ENCODE measurements around the gene MCC. TPM values are rescaled to one million over a fixed set of nuclear protein-coding genes. Genes with fewer than 3 reads are reported as not detected.

The MCC gene
- total RNA-seq, 1 experiment from 2014 or later = 23.5 TPM

DNA sequence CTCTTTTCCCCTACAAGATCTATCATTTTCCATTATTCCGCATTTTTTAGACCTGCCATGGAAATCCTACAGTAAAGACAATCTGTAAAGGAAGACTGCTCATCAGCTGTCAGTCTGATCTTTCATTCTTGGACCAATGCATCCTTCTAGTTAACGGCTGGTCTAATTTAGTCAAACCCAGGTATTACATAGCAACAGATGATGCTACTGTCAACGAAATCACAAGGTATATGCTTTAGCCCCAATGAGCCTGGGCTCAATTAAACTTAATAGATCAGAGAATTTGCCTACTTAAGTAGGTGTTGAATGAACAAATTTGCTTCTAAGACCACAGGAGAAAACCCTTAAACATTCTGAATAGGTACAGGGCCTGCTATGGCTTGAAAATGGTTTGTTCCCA is 260.5 kb downstream of the MCC start:
- no peak overlapping the region for H3K4me3 Mint-ChIP-seq
- no peak for ATAC-seq
- ChIA-PET POLR2A (no interaction called here), CTCF (no interaction called here)
- DNase-seq (ENCODE audit: low spot score) = no peak
- H3K9me3 Mint-ChIP-seq = no peaks in the 10 kb centered on the region
- TF ChIP-seq SOX15 (CRISPR knock-in tag; IDR thresholded peaks at IDR 0.05) (no peak), NR3C1 (CRISPR knock-in tag; conservative IDR thresholded peaks at IDR 0.05; ENCODE audit: low read depth) (no peak), FOXK1 (CRISPR knock-in tag; IDR thresholded peaks at IDR 0.05) (no peak), TEAD1 (CRISPR knock-in tag; IDR thresholded peaks at IDR 0.05) (no peak)
- TF ChIP-seq, protein P1, sequence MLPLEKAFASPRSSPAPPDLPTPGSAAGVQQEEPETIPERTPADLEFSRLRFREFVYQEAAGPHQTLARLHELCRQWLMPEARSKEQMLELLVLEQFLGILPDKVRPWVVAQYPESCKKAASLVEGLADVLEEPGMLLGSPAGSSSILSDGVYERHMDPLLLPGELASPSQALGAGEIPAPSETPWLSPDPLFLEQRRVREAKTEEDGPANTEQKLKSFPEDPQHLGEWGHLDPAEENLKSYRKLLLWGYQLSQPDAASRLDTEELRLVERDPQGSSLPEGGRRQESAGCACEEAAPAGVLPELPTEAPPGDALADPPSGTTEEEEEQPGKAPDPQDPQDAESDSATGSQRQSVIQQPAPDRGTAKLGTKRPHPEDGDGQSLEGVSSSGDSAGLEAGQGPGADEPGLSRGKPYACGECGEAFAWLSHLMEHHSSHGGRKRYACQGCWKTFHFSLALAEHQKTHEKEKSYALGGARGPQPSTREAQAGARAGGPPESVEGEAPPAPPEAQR (CRISPR knock-in tag; IDR thresholded peaks at IDR 0.05) = no peak
- TF ChIP-seq, protein P2, sequence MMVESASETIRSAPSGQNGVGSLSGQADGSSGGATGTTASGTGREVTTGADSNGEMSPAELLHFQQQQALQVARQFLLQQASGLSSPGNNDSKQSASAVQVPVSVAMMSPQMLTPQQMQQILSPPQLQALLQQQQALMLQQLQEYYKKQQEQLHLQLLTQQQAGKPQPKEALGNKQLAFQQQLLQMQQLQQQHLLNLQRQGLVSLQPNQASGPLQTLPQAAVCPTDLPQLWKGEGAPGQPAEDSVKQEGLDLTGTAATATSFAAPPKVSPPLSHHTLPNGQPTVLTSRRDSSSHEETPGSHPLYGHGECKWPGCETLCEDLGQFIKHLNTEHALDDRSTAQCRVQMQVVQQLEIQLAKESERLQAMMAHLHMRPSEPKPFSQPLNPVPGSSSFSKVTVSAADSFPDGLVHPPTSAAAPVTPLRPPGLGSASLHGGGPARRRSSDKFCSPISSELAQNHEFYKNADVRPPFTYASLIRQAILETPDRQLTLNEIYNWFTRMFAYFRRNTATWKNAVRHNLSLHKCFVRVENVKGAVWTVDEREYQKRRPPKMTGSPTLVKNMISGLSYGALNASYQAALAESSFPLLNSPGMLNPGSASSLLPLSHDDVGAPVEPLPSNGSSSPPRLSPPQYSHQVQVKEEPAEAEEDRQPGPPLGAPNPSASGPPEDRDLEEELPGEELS (CRISPR knock-in tag; IDR thresholded peaks at IDR 0.05) = no peak
- TF ChIP-seq, protein P3, sequence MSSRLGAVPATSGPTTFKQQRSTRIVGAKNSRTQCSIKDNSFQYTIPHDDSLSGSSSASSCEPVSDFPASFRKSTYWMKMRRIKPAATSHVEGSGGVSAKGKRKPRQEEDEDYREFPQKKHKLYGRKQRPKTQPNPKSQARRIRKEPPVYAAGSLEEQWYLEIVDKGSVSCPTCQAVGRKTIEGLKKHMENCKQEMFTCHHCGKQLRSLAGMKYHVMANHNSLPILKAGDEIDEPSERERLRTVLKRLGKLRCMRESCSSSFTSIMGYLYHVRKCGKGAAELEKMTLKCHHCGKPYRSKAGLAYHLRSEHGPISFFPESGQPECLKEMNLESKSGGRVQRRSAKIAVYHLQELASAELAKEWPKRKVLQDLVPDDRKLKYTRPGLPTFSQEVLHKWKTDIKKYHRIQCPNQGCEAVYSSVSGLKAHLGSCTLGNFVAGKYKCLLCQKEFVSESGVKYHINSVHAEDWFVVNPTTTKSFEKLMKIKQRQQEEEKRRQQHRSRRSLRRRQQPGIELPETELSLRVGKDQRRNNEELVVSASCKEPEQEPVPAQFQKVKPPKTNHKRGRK (CRISPR knock-in tag; IDR thresholded peaks at IDR 0.05; ENCODE audit: borderline replicate concordance) = no peak
- TF ChIP-seq, protein P4, sequence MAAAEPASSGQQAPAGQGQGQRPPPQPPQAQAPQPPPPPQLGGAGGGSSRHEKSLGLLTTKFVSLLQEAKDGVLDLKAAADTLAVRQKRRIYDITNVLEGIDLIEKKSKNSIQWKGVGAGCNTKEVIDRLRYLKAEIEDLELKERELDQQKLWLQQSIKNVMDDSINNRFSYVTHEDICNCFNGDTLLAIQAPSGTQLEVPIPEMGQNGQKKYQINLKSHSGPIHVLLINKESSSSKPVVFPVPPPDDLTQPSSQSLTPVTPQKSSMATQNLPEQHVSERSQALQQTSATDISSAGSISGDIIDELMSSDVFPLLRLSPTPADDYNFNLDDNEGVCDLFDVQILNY (CRISPR knock-in tag; IDR thresholded peaks at IDR 0.05) = no peak
- peaks cover 64% of the 10 kb centered on the region for H3K4me1 Mint-ChIP-seq
- H3K27ac Mint-ChIP-seq = no peak overlapping the region
- no peaks in the 10 kb centered on the region for H3K27me3 Mint-ChIP-seq (ENCODE audit: low read depth)
- no peaks in the 10 kb centered on the region for H3K36me3 Mint-ChIP-seq

- no peak overlapping the region for H3K4me3 Mint-ChIP-seq
- DNase-seq (ENCODE audit: low spot score) (no peak), ATAC-seq (no peak)
- H3K36me3 Mint-ChIP-seq = peaks cover 7% of the 10 kb centered on the region
- H3K27ac Mint-ChIP-seq = no peak overlapping the region
- H3K4me1 Mint-ChIP-seq = peaks cover 68% of the 10 kb centered on the region
- H3K27me3 Mint-ChIP-seq (ENCODE audit: low read depth) = no peaks in the 10 kb centered on the region
- CTCF ChIA-PET = no interaction called here
- H3K9me3 Mint-ChIP-seq = peaks cover 12% of the 10 kb centered on the region
- POLR2A ChIA-PET = no interaction called here
- TF ChIP-seq KAT7 (CRISPR knock-in tag; IDR thresholded peaks at IDR 0.05; ENCODE audit: borderline replicate concordance) = no peak
- TF ChIP-seq, protein P5, sequence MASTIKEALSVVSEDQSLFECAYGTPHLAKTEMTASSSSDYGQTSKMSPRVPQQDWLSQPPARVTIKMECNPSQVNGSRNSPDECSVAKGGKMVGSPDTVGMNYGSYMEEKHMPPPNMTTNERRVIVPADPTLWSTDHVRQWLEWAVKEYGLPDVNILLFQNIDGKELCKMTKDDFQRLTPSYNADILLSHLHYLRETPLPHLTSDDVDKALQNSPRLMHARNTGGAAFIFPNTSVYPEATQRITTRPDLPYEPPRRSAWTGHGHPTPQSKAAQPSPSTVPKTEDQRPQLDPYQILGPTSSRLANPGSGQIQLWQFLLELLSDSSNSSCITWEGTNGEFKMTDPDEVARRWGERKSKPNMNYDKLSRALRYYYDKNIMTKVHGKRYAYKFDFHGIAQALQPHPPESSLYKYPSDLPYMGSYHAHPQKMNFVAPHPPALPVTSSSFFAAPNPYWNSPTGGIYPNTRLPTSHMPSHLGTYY (CRISPR knock-in tag; IDR thresholded peaks at IDR 0.05) = no peak
- TF ChIP-seq, protein P6, sequence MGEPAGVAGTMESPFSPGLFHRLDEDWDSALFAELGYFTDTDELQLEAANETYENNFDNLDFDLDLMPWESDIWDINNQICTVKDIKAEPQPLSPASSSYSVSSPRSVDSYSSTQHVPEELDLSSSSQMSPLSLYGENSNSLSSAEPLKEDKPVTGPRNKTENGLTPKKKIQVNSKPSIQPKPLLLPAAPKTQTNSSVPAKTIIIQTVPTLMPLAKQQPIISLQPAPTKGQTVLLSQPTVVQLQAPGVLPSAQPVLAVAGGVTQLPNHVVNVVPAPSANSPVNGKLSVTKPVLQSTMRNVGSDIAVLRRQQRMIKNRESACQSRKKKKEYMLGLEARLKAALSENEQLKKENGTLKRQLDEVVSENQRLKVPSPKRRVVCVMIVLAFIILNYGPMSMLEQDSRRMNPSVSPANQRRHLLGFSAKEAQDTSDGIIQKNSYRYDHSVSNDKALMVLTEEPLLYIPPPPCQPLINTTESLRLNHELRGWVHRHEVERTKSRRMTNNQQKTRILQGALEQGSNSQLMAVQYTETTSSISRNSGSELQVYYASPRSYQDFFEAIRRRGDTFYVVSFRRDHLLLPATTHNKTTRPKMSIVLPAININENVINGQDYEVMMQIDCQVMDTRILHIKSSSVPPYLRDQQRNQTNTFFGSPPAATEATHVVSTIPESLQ (CRISPR knock-in tag; IDR thresholded peaks at IDR 0.05) = no peak
- no peak for TF ChIP-seq NFYB (CRISPR knock-in tag; conservative IDR thresholded peaks at IDR 0.05; ENCODE audit: low read depth)
- TF ChIP-seq E2F1 (CRISPR knock-in tag; IDR thresholded peaks at IDR 0.05) = no peak
- no peak for TF ChIP-seq ELF4 (CRISPR knock-in tag; IDR thresholded peaks at IDR 0.05; ENCODE audit: low read depth)
- TF ChIP-seq, protein P7, sequence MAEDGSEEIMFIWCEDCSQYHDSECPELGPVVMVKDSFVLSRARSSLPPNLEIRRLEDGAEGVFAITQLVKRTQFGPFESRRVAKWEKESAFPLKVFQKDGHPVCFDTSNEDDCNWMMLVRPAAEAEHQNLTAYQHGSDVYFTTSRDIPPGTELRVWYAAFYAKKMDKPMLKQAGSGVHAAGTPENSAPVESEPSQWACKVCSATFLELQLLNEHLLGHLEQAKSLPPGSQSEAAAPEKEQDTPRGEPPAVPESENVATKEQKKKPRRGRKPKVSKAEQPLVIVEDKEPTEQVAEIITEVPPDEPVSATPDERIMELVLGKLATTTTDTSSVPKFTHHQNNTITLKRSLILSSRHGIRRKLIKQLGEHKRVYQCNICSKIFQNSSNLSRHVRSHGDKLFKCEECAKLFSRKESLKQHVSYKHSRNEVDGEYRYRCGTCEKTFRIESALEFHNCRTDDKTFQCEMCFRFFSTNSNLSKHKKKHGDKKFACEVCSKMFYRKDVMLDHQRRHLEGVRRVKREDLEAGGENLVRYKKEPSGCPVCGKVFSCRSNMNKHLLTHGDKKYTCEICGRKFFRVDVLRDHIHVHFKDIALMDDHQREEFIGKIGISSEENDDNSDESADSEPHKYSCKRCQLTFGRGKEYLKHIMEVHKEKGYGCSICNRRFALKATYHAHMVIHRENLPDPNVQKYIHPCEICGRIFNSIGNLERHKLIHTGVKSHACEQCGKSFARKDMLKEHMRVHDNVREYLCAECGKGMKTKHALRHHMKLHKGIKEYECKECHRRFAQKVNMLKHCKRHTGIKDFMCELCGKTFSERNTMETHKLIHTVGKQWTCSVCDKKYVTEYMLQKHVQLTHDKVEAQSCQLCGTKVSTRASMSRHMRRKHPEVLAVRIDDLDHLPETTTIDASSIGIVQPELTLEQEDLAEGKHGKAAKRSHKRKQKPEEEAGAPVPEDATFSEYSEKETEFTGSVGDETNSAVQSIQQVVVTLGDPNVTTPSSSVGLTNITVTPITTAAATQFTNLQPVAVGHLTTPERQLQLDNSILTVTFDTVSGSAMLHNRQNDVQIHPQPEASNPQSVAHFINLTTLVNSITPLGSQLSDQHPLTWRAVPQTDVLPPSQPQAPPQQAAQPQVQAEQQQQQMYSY (CRISPR knock-in tag; IDR thresholded peaks at IDR 0.05) = no peak
- TF ChIP-seq MAX (CRISPR knock-in tag; IDR thresholded peaks at IDR 0.05) = no peak
- TF ChIP-seq, protein P1 (CRISPR knock-in tag; IDR thresholded peaks at IDR 0.05) = no peak
- no peak for TF ChIP-seq NFE2L1 (CRISPR knock-in tag; IDR thresholded peaks at IDR 0.05)
These were observed 262.0 kb downstream of the MCC start for GRCh38 chr5:113226116-113226736.
